Vagina (tissue), 2 donors: ENCODE results near the gene MATK. TPM values are rescaled to one million over a fixed set of nuclear protein-coding genes. Genes with fewer than 3 reads are reported as not detected.

Experiments
- DNase-seq, 2 donors: peaks; one replicate each; pipeline ENCODE4 v3.0.0-alpha.2; 2017; ENCODE audit errors: extremely low spot score in 2 of 2
- H3K27ac ChIP-seq: fragments of 200-600 bp; sonication (generic); one replicate; pipeline ENCODE4 v1.5.1; 2019
- H3K27me3 ChIP-seq: fragments of 200-600 bp; sonication (generic); one replicate; pipeline ENCODE4 v1.5.1; 2019
- H3K36me3 ChIP-seq, 2 donors: fragments of 200-600 bp; sonication (generic); one replicate each; pipeline ENCODE4 v1.5.1; 2017 to 2019
- H3K4me1 ChIP-seq: fragments of 200-600 bp; sonication (generic); one replicate; pipeline ENCODE4 v1.5.1; 2019
- H3K4me3 ChIP-seq, 2 donors: fragments of 200-600 bp; sonication (generic); 1 replicate in 1 of 2; 2 replicates in 1 of 2; pipeline ENCODE4 v1.5.1; 2016 to 2019
- H3K9me3 ChIP-seq: fragments of 200-600 bp; sonication (generic); one replicate; pipeline ENCODE4 v1.5.1; 2019
- CTCF ChIP-seq, 3 experiments: fragments of 450-650 bp in 2 of 3; fragments of 200-600 bp in 1 of 3; sonication (generic) in 1 of 3; IDR thresholded peaks; one replicate each; pipeline ENCODE4 v1.5.1; 2017 to 2019; ENCODE audit warnings: antibody characterized with exemption in 3 of 3, mild to moderate bottlenecking in 2 of 3, moderate library complexity in 2 of 3
- POLR2A ChIP-seq, 2 donors: fragments of 450-650 bp; IDR thresholded peaks; one replicate each; pipeline ENCODE4 v1.6.1; 2017; ENCODE audit warnings: antibody characterized with exemption in 2 of 2, mild to moderate bottlenecking in 2 of 2, moderate library complexity in 2 of 2
- POLR2AphosphoS5 ChIP-seq, 2 donors: sonication (generic); formaldehyde crosslinking; IDR thresholded peaks; one replicate each; pipeline ENCODE4 v1.9.0; 2017; ENCODE audit warnings: antibody characterized with exemption in 2 of 2, mild to moderate bottlenecking in 2 of 2, low read depth in 1 of 2; ENCODE audit not compliant: insufficient read depth in 1 of 2
- intact Hi-C: fragments of 100-400 bp; cut with DNase I; formaldehyde crosslinking; loops from one replicate; pipeline ENCODE4 v1.15.1; 2023
- total RNA-seq: library from RNA; depleted of rRNA; stranded (reverse); fragments of >200 nt; gene quantifications from one replicate; pipeline ENCODE4 v1.2.3, GENCODE V29; 2016

Gene MATK
- total RNA-seq, 1 donor from 2014 or later = 1.2 TPM

- TF ChIP-seq POLR2A (IDR thresholded peaks at IDR 0.05) = no peak
- TF ChIP-seq CTCF (IDR thresholded peaks at IDR 0.05) = no peak
- no peak for TF ChIP-seq POLR2AphosphoS5 (IDR thresholded peaks at IDR 0.05; ENCODE audit: insufficient read depth in 1 of 2, low read depth in 1 of 2)
- H3K4me1 ChIP-seq = no peaks in the 10 kb centered on the region
- no peaks in the 10 kb centered on the region for H3K36me3 ChIP-seq
- H3K27me3 ChIP-seq = no peaks in the 10 kb centered on the region
- intact Hi-C loops = no loop called here
- no peak overlapping the region for H3K4me3 ChIP-seq
- DNase-seq = no peak
- H3K9me3 ChIP-seq = no peaks in the 10 kb centered on the region
- H3K27ac ChIP-seq = no peak overlapping the region
These were observed 45.8 kb upstream of the MATK start for GRCh38 chr19:3832001-3832400.

GRCh38 chr19:3831601-3832000, 45.4 kb upstream of the MATK start:
- intact Hi-C loops = no loop called here
- TF ChIP-seq POLR2A (IDR thresholded peaks at IDR 0.05) (no peak), POLR2AphosphoS5 (IDR thresholded peaks at IDR 0.05; ENCODE audit: insufficient read depth in 1 of 2, low read depth in 1 of 2) (no peak), CTCF (IDR thresholded peaks at IDR 0.05) (no peak)

GRCh38 chr19:3830621-3831589, 44.7 kb upstream of the MATK start:
- H3K36me3 ChIP-seq = no peaks in the 10 kb centered on the region
- H3K4me3 ChIP-seq = no peak overlapping the region
- no peak for DNase-seq
- H3K27ac ChIP-seq = no peak overlapping the region
- H3K27me3 ChIP-seq = no peaks in the 10 kb centered on the region
- intact Hi-C loops = no loop called here
- H3K4me1 ChIP-seq = no peaks in the 10 kb centered on the region
- TF ChIP-seq CTCF (IDR thresholded peaks at IDR 0.05) (no peak), POLR2A (IDR thresholded peaks at IDR 0.05) (no peak), POLR2AphosphoS5 (IDR thresholded peaks at IDR 0.05; ENCODE audit: insufficient read depth in 1 of 2, low read depth in 1 of 2) (no peak)
- H3K9me3 ChIP-seq = no peaks in the 10 kb centered on the region

More at GRCh38 chr19:3831601-3832000, 45.4 kb upstream of the MATK start:
- H3K27me3 ChIP-seq = no peaks in the 10 kb centered on the region
- no peaks in the 10 kb centered on the region for H3K9me3 ChIP-seq
- no peak overlapping the region for H3K27ac ChIP-seq
- no peak overlapping the region for H3K4me3 ChIP-seq
- no peaks in the 10 kb centered on the region for H3K36me3 ChIP-seq
- DNase-seq = no peak
- no peaks in the 10 kb centered on the region for H3K4me1 ChIP-seq

GRCh38 chr19:3827306-3827705, 41.1 kb upstream of the MATK start:
- no peak for DNase-seq
- Histone ChIP-seq H3K4me3 (no peak overlapping the region), H3K27me3 (no peaks in the 10 kb centered on the region), H3K9me3 (no peaks in the 10 kb centered on the region), H3K4me1 (no peaks in the 10 kb centered on the region), H3K36me3 (no peaks in the 10 kb centered on the region), H3K27ac (no peak overlapping the region)
- intact Hi-C loops = no loop called here
- no peak for TF ChIP-seq CTCF (IDR thresholded peaks at IDR 0.05)
- TF ChIP-seq POLR2A (IDR thresholded peaks at IDR 0.05) = no peak
- no peak for TF ChIP-seq POLR2AphosphoS5 (IDR thresholded peaks at IDR 0.05; ENCODE audit: insufficient read depth in 1 of 2, low read depth in 1 of 2)

- no peak for DNase-seq
- Histone ChIP-seq H3K4me3 (no peak overlapping the region), H3K36me3 (no peaks in the 10 kb centered on the region), H3K4me1 (no peaks in the 10 kb centered on the region), H3K27ac (no peak overlapping the region), H3K27me3 (no peaks in the 10 kb centered on the region), H3K9me3 (no peaks in the 10 kb centered on the region)
- intact Hi-C loops = no loop called here
- no peak for TF ChIP-seq POLR2AphosphoS5 (IDR thresholded peaks at IDR 0.05; ENCODE audit: insufficient read depth in 1 of 2, low read depth in 1 of 2)
- no peak for TF ChIP-seq CTCF (IDR thresholded peaks at IDR 0.05)
- TF ChIP-seq POLR2A (IDR thresholded peaks at IDR 0.05) = no peak
These were observed 40.0 kb upstream of the MATK start for GRCh38 chr19:3826163-3826562.
